Ovary (tissue), 9 donors: ENCODE data around the gene PTPN2. TPM values are rescaled to one million over a fixed set of nuclear protein-coding genes. Genes with fewer than 3 reads are reported as not detected.

Source experiments
- DNase-seq, 5 donors: peaks; one replicate each; pipeline ENCODE4 v3.0.0-alpha.2; 2019 to 2020
- H3K27ac ChIP-seq, 2 donors: fragments of 200-600 bp; one replicate each; pipeline versions ENCODE4 v1.5.1 to v1.8.0; 2019 to 2022
- H3K27me3 ChIP-seq: fragments of 200-600 bp; one replicate; pipeline ENCODE4 v1.8.0; 2022
- H3K36me3 ChIP-seq: fragments of 200-600 bp; sonication (generic); one replicate; pipeline ENCODE4 v1.5.1; 2019
- H3K4me1 ChIP-seq: one replicate; pipeline ENCODE4 v1.8.1; 2013; ENCODE audit warnings: mild to moderate bottlenecking, moderate library complexity; ENCODE audit not compliant: insufficient read depth
- H3K4me3 ChIP-seq: fragments of 200-600 bp; sonication (generic); one replicate; pipeline ENCODE4 v1.5.1; 2017
- H3K9me3 ChIP-seq, 2 donors: fragments of 200-600 bp in 1 of 2; sonication (generic) in 1 of 2; one replicate each; pipeline versions ENCODE4 v1.5.1 to v1.8.1; 2013 to 2019; ENCODE audit warnings: mild to moderate bottlenecking in 1 of 2, moderate library complexity in 1 of 2
- EP300 ChIP-seq: sonication (generic); formaldehyde crosslinking; IDR thresholded peaks from one replicate; pipeline ENCODE4 v1.6.1; 2017; ENCODE audit warnings: antibody characterized with exemption
- POLR2A ChIP-seq: fragments of 450-650 bp; IDR thresholded peaks from one replicate; pipeline ENCODE4 v1.6.1; 2017; ENCODE audit warnings: antibody characterized with exemption, mild to moderate bottlenecking, moderate library complexity
- WGBS, 3 donors: extraction: QIAGEN DNeasy Blood & Tissue Kit in 1 of 3; methylation state at CpG; one replicate each; pipeline versions ENCODE4 v1.1.5 to v1.1.7; 2013 to 2017; 5-methylcytosine and 5-hydroxymethylcytosine counted together
- intact Hi-C, 4 donors: fragments of 100-400 bp; cut with DNase I; formaldehyde crosslinking; loops; one replicate each; pipeline versions ENCODE4 v1.11.0 to v1.15.1; 2022 to 2023
- polyA plus RNA-seq, 2 donors: library from polyadenylated mRNA; stranded (reverse); fragments of 200-250 nt in 1 of 2; fragments of 350-450 nt in 1 of 2; fragmentation: Illumina TruSeq in 1 of 2; extraction: RNeasy Lipid Tissue Mini Kit (QIAGEN cat#74804) in 1 of 2; gene quantifications; one replicate each; pipeline ENCODE4 v1.2.3, GENCODE V29; 2013 to 2014
- total RNA-seq, 7 donors: library from RNA; depleted of rRNA in 2 of 7; stranded (reverse); fragments of >200 nt in 2 of 7; fragmentation: NEBNext Ultra II Directional in 3 of 7; extraction: Animal tissue kit (Norgen Biotek cat#: 25700) in 3 of 7; gene quantifications; one replicate each; pipeline versions ENCODE4 v1.1.0 to v1.2.4, GENCODE V29; 2016 to 2023
- TF ChIP-seq, protein P1 (sequence below), 3 donors: fragments of 450-650 bp in 2 of 3; fragments of 200-600 bp in 1 of 3; IDR thresholded peaks; one replicate each; pipeline versions ENCODE4 v1.5.1 to v1.8.0; 2016 to 2022; ENCODE audit warnings: antibody characterized with exemption in 3 of 3, mild to moderate bottlenecking in 1 of 3
- donor health status: DM: no; HTN: no; CAD: no; lungs with moderate emphysema.
- donor health status: DM: no; HTN: no; CAD: no.
- donor health status: Bipolar disorder and iron deficiency.
- donor health status: DM: yes; HTN: yes; CAD: no.
- donor health status: DM: no; HTN: no; CAD: no.
- donor health status: DM: yes; HTN: yes; CAD: no.

PTPN2 gene
- total and polyA plus RNA-seq, 9 donors = 29.4 to 48.1 (median 36.2) TPM

DNA sequence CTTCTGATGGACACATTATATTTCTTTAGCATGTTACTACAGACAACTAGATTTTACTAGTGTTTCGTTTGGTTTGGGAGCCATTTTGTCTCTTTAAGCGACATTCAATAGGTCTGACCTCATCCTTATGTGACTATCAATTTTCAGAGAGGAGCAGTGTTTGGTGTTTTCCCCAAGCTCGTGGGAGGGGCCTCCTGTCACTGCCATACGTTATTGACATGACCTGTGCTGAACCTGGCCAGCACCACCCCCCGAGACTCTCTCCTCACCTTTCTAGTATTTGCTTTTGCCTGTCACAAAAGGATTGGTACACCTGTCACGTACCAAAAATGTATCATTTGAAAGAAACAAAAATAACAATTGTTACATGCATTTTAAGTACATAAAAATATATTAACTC is 111.9 kb downstream of the PTPN2 start:
- Histone ChIP-seq H3K36me3 (no peaks in the 10 kb centered on the region), H3K27me3 (no peaks in the 10 kb centered on the region), H3K4me3 (no peak overlapping the region), H3K27ac (no peak overlapping the region), H3K4me1 (no peaks in the 10 kb centered on the region), H3K9me3 (no peaks in the 10 kb centered on the region)
- TF ChIP-seq, protein P1, sequence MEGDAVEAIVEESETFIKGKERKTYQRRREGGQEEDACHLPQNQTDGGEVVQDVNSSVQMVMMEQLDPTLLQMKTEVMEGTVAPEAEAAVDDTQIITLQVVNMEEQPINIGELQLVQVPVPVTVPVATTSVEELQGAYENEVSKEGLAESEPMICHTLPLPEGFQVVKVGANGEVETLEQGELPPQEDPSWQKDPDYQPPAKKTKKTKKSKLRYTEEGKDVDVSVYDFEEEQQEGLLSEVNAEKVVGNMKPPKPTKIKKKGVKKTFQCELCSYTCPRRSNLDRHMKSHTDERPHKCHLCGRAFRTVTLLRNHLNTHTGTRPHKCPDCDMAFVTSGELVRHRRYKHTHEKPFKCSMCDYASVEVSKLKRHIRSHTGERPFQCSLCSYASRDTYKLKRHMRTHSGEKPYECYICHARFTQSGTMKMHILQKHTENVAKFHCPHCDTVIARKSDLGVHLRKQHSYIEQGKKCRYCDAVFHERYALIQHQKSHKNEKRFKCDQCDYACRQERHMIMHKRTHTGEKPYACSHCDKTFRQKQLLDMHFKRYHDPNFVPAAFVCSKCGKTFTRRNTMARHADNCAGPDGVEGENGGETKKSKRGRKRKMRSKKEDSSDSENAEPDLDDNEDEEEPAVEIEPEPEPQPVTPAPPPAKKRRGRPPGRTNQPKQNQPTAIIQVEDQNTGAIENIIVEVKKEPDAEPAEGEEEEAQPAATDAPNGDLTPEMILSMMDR (IDR thresholded peaks at IDR 0.05) = no peak
- TF ChIP-seq POLR2A (no peak), EP300 (no peak)
- intact Hi-C loops = no loop called here
- 66 to 80% (median 67%) methylated on average over 6 of the region's 6 CpGs for WGBS, 3 donors
- DNase-seq = no peak

DNA sequence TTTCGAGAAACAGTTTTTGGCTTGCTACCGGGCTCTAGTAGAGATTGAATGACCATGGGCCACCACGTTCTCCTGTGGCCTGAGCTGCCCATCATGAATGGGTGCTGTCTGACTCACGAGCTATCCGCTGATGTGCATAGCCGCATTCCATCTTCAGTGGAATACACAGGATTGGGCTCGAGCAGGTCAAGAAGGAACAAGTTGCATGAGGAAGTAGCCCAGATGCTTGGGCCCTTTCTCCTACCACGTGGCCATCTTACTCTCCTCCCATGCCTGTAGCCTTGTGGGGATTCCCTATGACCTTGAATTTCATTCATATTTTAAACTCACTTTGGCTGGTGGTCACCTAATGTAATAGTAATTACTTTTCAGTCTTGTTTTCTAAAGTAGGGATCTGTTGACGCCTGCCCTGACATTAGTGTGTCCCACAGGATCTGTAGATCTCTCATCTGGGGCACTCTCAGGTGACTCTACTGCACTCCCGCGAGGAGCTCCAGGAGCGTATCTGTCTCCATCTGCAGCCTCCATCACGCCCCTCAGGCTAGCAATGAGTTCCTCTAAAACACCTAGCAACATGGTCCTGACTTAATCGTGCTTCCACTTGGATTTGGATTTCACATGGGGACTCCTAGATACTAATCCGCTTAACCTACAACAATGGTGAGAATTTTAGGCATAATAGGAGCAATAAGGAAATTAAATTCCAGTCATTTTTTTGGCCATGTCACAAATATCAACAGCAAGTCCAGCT is 113.4 kb downstream of the PTPN2 start:
- Histone ChIP-seq H3K36me3 (no peaks in the 10 kb centered on the region), H3K4me1 (no peaks in the 10 kb centered on the region), H3K4me3 (no peak overlapping the region), H3K27me3 (no peaks in the 10 kb centered on the region), H3K9me3 (no peaks in the 10 kb centered on the region), H3K27ac (no peak overlapping the region)
- DNase-seq = no peak
- intact Hi-C loops = no loop called here
- TF ChIP-seq, protein P1 (IDR thresholded peaks at IDR 0.05) = no peak
- TF ChIP-seq EP300 (no peak), POLR2A (no peak)
- WGBS, 3 donors = 83 to 89% (median 86%) methylated on average over 15 of the region's 15 CpGs

DNA sequence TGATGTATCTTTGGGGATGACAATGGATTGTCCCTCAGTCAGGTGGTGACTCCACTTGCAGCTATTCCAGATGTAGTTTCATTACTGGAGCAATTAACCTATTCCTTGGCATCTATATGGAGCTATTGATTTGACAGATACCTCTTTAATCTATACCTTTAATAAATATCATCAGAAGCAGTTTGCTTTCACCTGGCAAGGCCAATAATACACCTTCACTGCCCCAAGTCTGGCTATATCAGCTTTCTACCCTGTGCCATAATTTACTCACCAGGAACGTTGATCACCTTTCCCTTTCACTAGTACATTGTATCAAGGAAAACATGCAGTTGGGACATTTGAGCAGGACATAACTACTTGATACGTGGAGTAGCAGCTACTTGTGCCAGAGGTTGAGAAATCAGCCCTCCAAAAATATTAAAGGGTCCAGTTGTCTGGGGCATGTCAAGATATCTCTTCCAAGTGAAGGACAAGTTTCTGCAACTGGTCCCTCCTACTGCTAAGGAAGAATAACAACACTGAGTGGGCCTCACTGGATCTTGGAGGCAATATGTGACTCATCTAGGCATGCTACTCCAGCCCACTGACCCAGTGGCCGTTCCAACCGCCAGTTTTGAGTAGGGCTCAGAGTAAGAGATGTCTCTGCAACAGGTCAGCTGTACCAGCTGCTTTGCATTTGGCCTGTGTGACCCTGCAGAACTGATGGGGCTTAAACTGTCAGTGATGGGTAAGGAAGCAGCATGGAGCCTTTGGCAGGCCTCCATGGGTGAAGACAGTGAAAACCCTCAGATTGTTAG is 114.2 kb downstream of the PTPN2 start:
- Histone ChIP-seq H3K36me3 (no peaks in the 10 kb centered on the region), H3K27ac (no peak overlapping the region), H3K27me3 (no peaks in the 10 kb centered on the region), H3K4me3 (no peak overlapping the region), H3K4me1 (no peaks in the 10 kb centered on the region), H3K9me3 (no peaks in the 10 kb centered on the region)
- intact Hi-C loops = no loop called here
- 72 to 82% (median 75%) methylated on average over 4 of the region's 4 CpGs for WGBS, 3 donors
- no peak for DNase-seq
- TF ChIP-seq, protein P1 (IDR thresholded peaks at IDR 0.05) = no peak
- TF ChIP-seq POLR2A (no peak), EP300 (no peak)

DNA sequence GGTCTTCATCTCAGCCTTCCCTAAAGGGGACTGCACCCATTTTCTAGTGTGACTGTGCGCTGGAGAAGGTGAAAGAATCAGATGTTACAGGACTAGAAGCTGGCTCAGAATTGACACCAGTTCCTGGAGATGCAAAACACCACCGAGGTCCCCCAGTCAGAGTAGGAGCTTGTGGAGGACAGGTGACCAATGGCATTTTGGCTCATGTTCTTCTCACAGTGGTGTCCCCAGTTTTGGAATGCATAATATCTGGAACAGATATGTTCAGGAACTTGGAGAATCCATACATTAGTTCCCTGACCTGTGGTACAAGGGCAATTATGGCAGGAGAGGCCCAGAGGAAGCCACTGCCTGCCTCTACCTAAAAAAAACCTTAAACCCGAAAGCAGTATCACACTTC is 114.9 kb downstream of the PTPN2 start:
- no peak overlapping the region for H3K4me3 ChIP-seq
- no peaks in the 10 kb centered on the region for H3K27me3 ChIP-seq
- TF ChIP-seq EP300 (no peak), POLR2A (no peak)
- TF ChIP-seq, protein P1 (IDR thresholded peaks at IDR 0.05) = no peak
- no peaks in the 10 kb centered on the region for H3K4me1 ChIP-seq
- H3K36me3 ChIP-seq = no peaks in the 10 kb centered on the region
- no peak overlapping the region for H3K27ac ChIP-seq
- H3K9me3 ChIP-seq = no peaks in the 10 kb centered on the region
- no peak for DNase-seq
- intact Hi-C loops = no loop called here
- 89 to 90% (median 90%) methylated on average over 3 of the region's 3 CpGs for WGBS, 3 donors
